WTC11 (cell line): ENCODE results near the gene ZC3H12A. TPM values are rescaled to one million over a fixed set of nuclear protein-coding genes. Genes with fewer than 3 reads are reported as not detected.

Experiments
- ATAC-seq: fragments of 200-7000 bp; cut with Tn5 transposase; 2 replicates; pipeline ENCODE4 v1.10.0; 2021; ENCODE audit warnings: mild to moderate bottlenecking, moderate library complexity
- CTCF ChIA-PET: fragments of 300-600 bp; sonication (Branson Sonifier 250); formaldehyde crosslinking; loops from one replicate; lab custom pipeline; 2021; ENCODE audit warnings: antibody characterized with exemption; lab: Charles Lee
- POLR2A ChIA-PET: fragments of 350-600 bp; sonication (Branson Sonifier 250); formaldehyde crosslinking; loops from one replicate; lab custom pipeline; 2021; ENCODE audit warnings: antibody characterized with exemption; lab: Charles Lee
- DNase-seq: peaks from one replicate; pipeline ENCODE4 v3.0.0; 2021; ENCODE audit warnings: low spot score
- H3K27ac Mint-ChIP-seq: 2 replicates; pipeline ENCODE4 v1.8.0; 2021; ENCODE audit warnings: mixed read lengths
- H3K27me3 Mint-ChIP-seq: 2 replicates; pipeline ENCODE4 v1.8.0; 2021; ENCODE audit warnings: low read depth, mild to moderate bottlenecking, moderate library complexity, mixed read lengths
- H3K36me3 Mint-ChIP-seq: 2 replicates; pipeline ENCODE4 v1.8.0; 2021; ENCODE audit warnings: mixed read lengths
- H3K4me1 Mint-ChIP-seq: 2 replicates; pipeline ENCODE4 v1.8.0; 2022; ENCODE audit warnings: mixed read lengths
- H3K4me3 Mint-ChIP-seq: 2 replicates; pipeline ENCODE4 v1.8.0; 2021; ENCODE audit warnings: mild to moderate bottlenecking, moderate library complexity, mixed read lengths
- H3K9me3 Mint-ChIP-seq: 2 replicates; pipeline ENCODE4 v1.8.0; 2021; ENCODE audit warnings: mixed read lengths
- EMX1 ChIP-seq: fragments of 250-450 bp; sonication (Bioruptor Pico); IDR thresholded peaks from 2 replicates; pipeline ENCODE4 v1.8.0; 2021; ENCODE audit warnings: mild to moderate bottlenecking
- FOXJ3 ChIP-seq: sonication (generic); formaldehyde crosslinking; IDR thresholded peaks from 2 replicates; pipeline ENCODE4 v1.9.0; 2021; ENCODE audit warnings: missing genetic modification reagents, mild to moderate bottlenecking, borderline replicate concordance
- GTF2I ChIP-seq: fragments of 250-450 bp; sonication (Bioruptor Pico); conservative IDR thresholded peaks from 2 replicates; pipeline ENCODE4 v1.4.0; 2021; ENCODE audit warnings: mild to moderate bottlenecking
- OVOL2 ChIP-seq: fragments of 250-450 bp; sonication (Bioruptor Pico); IDR thresholded peaks from 2 replicates; pipeline ENCODE4 v1.9.0; 2021; ENCODE audit warnings: mild to moderate bottlenecking, borderline replicate concordance
- RORB ChIP-seq: fragments of 250-450 bp; sonication (Bioruptor Pico); IDR thresholded peaks from 2 replicates; pipeline ENCODE4 v1.9.0; 2021; ENCODE audit warnings: mild to moderate bottlenecking
- SMAD3 ChIP-seq: sonication (generic); formaldehyde crosslinking; IDR thresholded peaks from 2 replicates; pipeline ENCODE4 v1.8.0; 2022; ENCODE audit warnings: missing genetic modification reagents, mild to moderate bottlenecking, borderline replicate concordance
- SOX15 ChIP-seq: fragments of 250-450 bp; sonication (Bioruptor Pico); IDR thresholded peaks from 2 replicates; pipeline ENCODE4 v1.9.0; 2021; ENCODE audit warnings: mild to moderate bottlenecking
- SP1 ChIP-seq: sonication (generic); formaldehyde crosslinking; conservative IDR thresholded peaks from 2 replicates; pipeline ENCODE4 v1.8.1; 2022; ENCODE audit warnings: missing genetic modification reagents
- ZNF121 ChIP-seq: sonication (generic); formaldehyde crosslinking; IDR thresholded peaks from 2 replicates; pipeline ENCODE4 v1.8.0; 2023; ENCODE audit warnings: missing genetic modification reagents
- total RNA-seq: library from RNA; stranded (reverse); gene quantifications from 3 replicates; pipeline ENCODE4 v1.2.3, GENCODE V29; 2021
- TF ChIP-seq, protein P1 (sequence below): fragments of 250-450 bp; sonication (Bioruptor Pico); IDR thresholded peaks from 2 replicates; pipeline ENCODE4 v2.1.2; 2022; ENCODE audit warnings: mild to moderate bottlenecking, moderate library complexity
- TF ChIP-seq, protein P2 (sequence below): sonication (generic); formaldehyde crosslinking; IDR thresholded peaks from 2 replicates; pipeline ENCODE4 v1.8.0; 2023; ENCODE audit warnings: missing genetic modification reagents, mild to moderate bottlenecking, borderline replicate concordance
- TF ChIP-seq, protein P3 (sequence below): sonication (generic); formaldehyde crosslinking; IDR thresholded peaks from 2 replicates; pipeline ENCODE4 v1.8.1; 2023; ENCODE audit warnings: mild to moderate bottlenecking, missing genetic modification reagents, moderate library complexity
- TF ChIP-seq, protein P4 (sequence below): fragments of 250-450 bp; sonication (Bioruptor Pico); IDR thresholded peaks from 2 replicates; pipeline ENCODE4 v1.9.0; 2021; ENCODE audit warnings: mild to moderate bottlenecking, borderline replicate concordance

Gene ZC3H12A
- total RNA-seq, 1 experiment from 2014 or later, result 10.9 TPM

DNA sequence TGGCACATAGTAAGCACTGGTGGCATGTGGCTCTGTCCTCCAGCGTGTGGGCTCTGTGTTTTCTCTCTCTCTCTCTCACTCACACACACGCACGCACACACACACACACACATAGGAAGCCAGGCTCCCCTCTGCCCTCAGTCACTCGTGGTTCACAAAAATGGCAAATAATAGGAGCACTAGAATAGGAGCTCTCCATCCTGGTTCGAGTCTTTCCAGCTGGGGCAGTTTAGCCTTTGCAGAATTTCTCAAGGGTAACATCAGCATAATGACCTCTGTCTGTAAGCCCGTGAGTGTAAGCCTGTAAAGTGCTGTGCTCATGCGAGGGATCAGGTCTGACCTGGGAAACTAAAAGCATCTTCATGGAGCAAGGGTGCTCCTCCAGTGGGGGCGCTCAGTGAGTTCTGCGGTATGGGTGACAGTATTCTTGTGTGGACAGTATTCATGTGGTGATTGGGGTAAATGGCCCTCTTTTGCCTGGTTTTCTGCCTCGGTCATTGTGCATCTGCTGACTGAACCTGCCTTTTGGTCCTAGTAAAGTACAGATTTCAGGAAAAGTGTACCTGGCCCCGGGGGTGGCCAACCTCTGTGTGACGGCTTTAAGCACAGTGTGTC, 842 bp upstream of the ZC3H12A start:
- ChIA-PET CTCF (interaction anchor here (1.0 to 6.4 kb wide), 8 partner anchors 8 to 219 kb away, joined by 3 to 109 read pairs (median 6); partner anchors contain the start of genes CDCA8 and MEAF6), POLR2A (interaction anchor here (0.6 to 1.2 kb wide), 4 partner anchors 11 to 1587 kb away, joined by 3 to 4 read pairs (median 4); no protein-coding TSS in a partner anchor)
- Mint-ChIP-seq H3K4me1 (peaks cover 53% of the 10 kb centered on the region), H3K27ac (no peak overlapping the region), H3K9me3 (no peaks in the 10 kb centered on the region), H3K4me3 (peak overlapping the region; percentile 72), H3K27me3 (peaks cover 23% of the 10 kb centered on the region), H3K36me3 (peaks cover 5% of the 10 kb centered on the region)
- TF ChIP-seq, protein P1, sequence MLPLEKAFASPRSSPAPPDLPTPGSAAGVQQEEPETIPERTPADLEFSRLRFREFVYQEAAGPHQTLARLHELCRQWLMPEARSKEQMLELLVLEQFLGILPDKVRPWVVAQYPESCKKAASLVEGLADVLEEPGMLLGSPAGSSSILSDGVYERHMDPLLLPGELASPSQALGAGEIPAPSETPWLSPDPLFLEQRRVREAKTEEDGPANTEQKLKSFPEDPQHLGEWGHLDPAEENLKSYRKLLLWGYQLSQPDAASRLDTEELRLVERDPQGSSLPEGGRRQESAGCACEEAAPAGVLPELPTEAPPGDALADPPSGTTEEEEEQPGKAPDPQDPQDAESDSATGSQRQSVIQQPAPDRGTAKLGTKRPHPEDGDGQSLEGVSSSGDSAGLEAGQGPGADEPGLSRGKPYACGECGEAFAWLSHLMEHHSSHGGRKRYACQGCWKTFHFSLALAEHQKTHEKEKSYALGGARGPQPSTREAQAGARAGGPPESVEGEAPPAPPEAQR (CRISPR knock-in tag), result no peak
- TF ChIP-seq ZNF121 (CRISPR knock-in tag) (no peak), EMX1 (no peak), OVOL2 (no peak), FOXJ3 (no peak), RORB (CRISPR knock-in tag) (no peak), SOX15 (CRISPR knock-in tag) (no peak), SP1 (CRISPR knock-in tag) (no peak), GTF2I (no peak), SMAD3 (CRISPR knock-in tag) (no peak)
- TF ChIP-seq, protein P2, sequence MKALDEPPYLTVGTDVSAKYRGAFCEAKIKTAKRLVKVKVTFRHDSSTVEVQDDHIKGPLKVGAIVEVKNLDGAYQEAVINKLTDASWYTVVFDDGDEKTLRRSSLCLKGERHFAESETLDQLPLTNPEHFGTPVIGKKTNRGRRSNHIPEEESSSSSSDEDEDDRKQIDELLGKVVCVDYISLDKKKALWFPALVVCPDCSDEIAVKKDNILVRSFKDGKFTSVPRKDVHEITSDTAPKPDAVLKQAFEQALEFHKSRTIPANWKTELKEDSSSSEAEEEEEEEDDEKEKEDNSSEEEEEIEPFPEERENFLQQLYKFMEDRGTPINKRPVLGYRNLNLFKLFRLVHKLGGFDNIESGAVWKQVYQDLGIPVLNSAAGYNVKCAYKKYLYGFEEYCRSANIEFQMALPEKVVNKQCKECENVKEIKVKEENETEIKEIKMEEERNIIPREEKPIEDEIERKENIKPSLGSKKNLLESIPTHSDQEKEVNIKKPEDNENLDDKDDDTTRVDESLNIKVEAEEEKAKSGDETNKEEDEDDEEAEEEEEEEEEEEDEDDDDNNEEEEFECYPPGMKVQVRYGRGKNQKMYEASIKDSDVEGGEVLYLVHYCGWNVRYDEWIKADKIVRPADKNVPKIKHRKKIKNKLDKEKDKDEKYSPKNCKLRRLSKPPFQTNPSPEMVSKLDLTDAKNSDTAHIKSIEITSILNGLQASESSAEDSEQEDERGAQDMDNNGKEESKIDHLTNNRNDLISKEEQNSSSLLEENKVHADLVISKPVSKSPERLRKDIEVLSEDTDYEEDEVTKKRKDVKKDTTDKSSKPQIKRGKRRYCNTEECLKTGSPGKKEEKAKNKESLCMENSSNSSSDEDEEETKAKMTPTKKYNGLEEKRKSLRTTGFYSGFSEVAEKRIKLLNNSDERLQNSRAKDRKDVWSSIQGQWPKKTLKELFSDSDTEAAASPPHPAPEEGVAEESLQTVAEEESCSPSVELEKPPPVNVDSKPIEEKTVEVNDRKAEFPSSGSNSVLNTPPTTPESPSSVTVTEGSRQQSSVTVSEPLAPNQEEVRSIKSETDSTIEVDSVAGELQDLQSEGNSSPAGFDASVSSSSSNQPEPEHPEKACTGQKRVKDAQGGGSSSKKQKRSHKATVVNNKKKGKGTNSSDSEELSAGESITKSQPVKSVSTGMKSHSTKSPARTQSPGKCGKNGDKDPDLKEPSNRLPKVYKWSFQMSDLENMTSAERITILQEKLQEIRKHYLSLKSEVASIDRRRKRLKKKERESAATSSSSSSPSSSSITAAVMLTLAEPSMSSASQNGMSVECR (CRISPR knock-in tag), result no peak
- TF ChIP-seq, protein P3, sequence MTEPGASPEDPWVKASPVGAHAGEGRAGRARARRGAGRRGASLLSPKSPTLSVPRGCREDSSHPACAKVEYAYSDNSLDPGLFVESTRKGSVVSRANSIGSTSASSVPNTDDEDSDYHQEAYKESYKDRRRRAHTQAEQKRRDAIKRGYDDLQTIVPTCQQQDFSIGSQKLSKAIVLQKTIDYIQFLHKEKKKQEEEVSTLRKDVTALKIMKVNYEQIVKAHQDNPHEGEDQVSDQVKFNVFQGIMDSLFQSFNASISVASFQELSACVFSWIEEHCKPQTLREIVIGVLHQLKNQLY (CRISPR knock-in tag), result no peak
- TF ChIP-seq, protein P4, sequence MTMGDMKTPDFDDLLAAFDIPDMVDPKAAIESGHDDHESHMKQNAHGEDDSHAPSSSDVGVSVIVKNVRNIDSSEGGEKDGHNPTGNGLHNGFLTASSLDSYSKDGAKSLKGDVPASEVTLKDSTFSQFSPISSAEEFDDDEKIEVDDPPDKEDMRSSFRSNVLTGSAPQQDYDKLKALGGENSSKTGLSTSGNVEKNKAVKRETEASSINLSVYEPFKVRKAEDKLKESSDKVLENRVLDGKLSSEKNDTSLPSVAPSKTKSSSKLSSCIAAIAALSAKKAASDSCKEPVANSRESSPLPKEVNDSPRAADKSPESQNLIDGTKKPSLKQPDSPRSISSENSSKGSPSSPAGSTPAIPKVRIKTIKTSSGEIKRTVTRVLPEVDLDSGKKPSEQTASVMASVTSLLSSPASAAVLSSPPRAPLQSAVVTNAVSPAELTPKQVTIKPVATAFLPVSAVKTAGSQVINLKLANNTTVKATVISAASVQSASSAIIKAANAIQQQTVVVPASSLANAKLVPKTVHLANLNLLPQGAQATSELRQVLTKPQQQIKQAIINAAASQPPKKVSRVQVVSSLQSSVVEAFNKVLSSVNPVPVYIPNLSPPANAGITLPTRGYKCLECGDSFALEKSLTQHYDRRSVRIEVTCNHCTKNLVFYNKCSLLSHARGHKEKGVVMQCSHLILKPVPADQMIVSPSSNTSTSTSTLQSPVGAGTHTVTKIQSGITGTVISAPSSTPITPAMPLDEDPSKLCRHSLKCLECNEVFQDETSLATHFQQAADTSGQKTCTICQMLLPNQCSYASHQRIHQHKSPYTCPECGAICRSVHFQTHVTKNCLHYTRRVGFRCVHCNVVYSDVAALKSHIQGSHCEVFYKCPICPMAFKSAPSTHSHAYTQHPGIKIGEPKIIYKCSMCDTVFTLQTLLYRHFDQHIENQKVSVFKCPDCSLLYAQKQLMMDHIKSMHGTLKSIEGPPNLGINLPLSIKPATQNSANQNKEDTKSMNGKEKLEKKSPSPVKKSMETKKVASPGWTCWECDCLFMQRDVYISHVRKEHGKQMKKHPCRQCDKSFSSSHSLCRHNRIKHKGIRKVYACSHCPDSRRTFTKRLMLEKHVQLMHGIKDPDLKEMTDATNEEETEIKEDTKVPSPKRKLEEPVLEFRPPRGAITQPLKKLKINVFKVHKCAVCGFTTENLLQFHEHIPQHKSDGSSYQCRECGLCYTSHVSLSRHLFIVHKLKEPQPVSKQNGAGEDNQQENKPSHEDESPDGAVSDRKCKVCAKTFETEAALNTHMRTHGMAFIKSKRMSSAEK (CRISPR knock-in tag), result no peak
- ATAC-seq, result no peak
- no peak for DNase-seq
